Mesendoderm (in vitro differentiated cells): ENCODE measurements around the gene ARF3. TPM values are rescaled to one million over a fixed set of nuclear protein-coding genes. Genes with fewer than 3 reads are reported as not detected.
A peak's percentile ranks its signal among the peaks of the same experiment; 100 is the strongest.

ENCODE experiments used
- DNase-seq: peaks from one replicate; pipeline ENCODE4 v3.0.0; 2013
- H2AK5ac ChIP-seq: 2 replicates; pipeline ENCODE4 v1.6.1; 2013; ENCODE audit warnings: low read length, inconsistent platforms
- H2BK120ac ChIP-seq: 2 replicates; pipeline ENCODE4 v1.6.1; 2013; ENCODE audit warnings: low read depth, mild to moderate bottlenecking, low read length, moderate library complexity, mixed read lengths
- H2BK15ac ChIP-seq: replicated peaks from 2 replicates; pipeline ENCODE4 v1.6.1; 2013; ENCODE audit warnings: low read depth, mild to moderate bottlenecking, moderate library complexity
- H2BK5ac ChIP-seq: 2 replicates; pipeline ENCODE4 v1.6.1; 2013; ENCODE audit warnings: low read length, inconsistent platforms
- H3K18ac ChIP-seq: 2 replicates; pipeline ENCODE4 v1.6.1; 2013; ENCODE audit warnings: mild to moderate bottlenecking, low read length, mixed read lengths
- H3K23ac ChIP-seq: one replicate; pipeline ENCODE4 v1.6.1; 2013; ENCODE audit warnings: low read length
- H3K27ac ChIP-seq: 2 replicates; pipeline ENCODE4 v1.5.1; 2013; ENCODE audit warnings: low read depth, mild to moderate bottlenecking, inconsistent platforms, low read length, moderate library complexity
- H3K27me3 ChIP-seq: 2 replicates; pipeline ENCODE4 v1.6.1; 2013; ENCODE audit warnings: low read length, control low read depth, mild to moderate bottlenecking, inconsistent platforms; ENCODE audit not compliant: insufficient read depth, poor library complexity
- H3K36me3 ChIP-seq: 2 replicates; pipeline ENCODE4 v1.6.1; 2013; ENCODE audit warnings: low read length, inconsistent platforms; ENCODE audit not compliant: control insufficient read depth, insufficient read depth
- H3K4ac ChIP-seq: one replicate; pipeline ENCODE4 v1.6.1; 2013; ENCODE audit warnings: low read depth, mild to moderate bottlenecking, low read length, moderate library complexity
- H3K4me1 ChIP-seq: 2 replicates; pipeline ENCODE4 v1.6.1; 2013; ENCODE audit warnings: low read depth, low read length, inconsistent platforms; ENCODE audit not compliant: control insufficient read depth
- H3K4me2 ChIP-seq: 2 replicates; pipeline ENCODE4 v1.6.1; 2013; ENCODE audit warnings: low read length
- H3K4me3 ChIP-seq: 2 replicates; pipeline ENCODE4 v1.5.1; 2013; ENCODE audit warnings: mild to moderate bottlenecking, low read length
- H3K56ac ChIP-seq: one replicate; pipeline ENCODE4 v1.6.1; 2013; ENCODE audit warnings: low read length
- H3K79me1 ChIP-seq: 2 replicates; pipeline ENCODE4 v1.6.1; 2013; ENCODE audit warnings: low read length, inconsistent platforms
- H3K79me2 ChIP-seq: 2 replicates; pipeline ENCODE4 v1.6.1; 2013; ENCODE audit warnings: mild to moderate bottlenecking, low read length; ENCODE audit not compliant: control insufficient read depth, insufficient read depth
- H3K9ac ChIP-seq: 2 replicates; pipeline ENCODE4 v1.6.1; 2013; ENCODE audit warnings: low read length, inconsistent platforms
- H4K5ac ChIP-seq: one replicate; pipeline ENCODE4 v1.6.1; 2013; ENCODE audit warnings: low read length
- H4K8ac ChIP-seq: one replicate; pipeline ENCODE4 v1.6.1; 2013; ENCODE audit warnings: low read depth, mild to moderate bottlenecking, control low read depth, low read length, moderate library complexity
- WGBS: extraction: QIAGEN DNeasy Blood & Tissue Kit; methylation state at CpG from one replicate; pipeline ENCODE4 v1.1.7; 2013; ENCODE audit warnings: low lambda C conversion rate, missing lambda C conversion rate; ENCODE audit not compliant: insufficient coverage; ENCODE audit errors: extremely low coverage; 5-methylcytosine and 5-hydroxymethylcytosine counted together
- polyA plus RNA-seq, 2 experiments: library from polyadenylated mRNA; stranded (reverse); fragments of 200-250 nt; gene quantifications; one replicate each; pipeline ENCODE4 v1.2.3, GENCODE V29; 2013

Gene ARF3
- 106 TPM for polyA plus RNA-seq (2013, experiment 1 of 2)
- polyA plus RNA-seq (2013, experiment 2 of 2) = 110 TPM

DNA sequence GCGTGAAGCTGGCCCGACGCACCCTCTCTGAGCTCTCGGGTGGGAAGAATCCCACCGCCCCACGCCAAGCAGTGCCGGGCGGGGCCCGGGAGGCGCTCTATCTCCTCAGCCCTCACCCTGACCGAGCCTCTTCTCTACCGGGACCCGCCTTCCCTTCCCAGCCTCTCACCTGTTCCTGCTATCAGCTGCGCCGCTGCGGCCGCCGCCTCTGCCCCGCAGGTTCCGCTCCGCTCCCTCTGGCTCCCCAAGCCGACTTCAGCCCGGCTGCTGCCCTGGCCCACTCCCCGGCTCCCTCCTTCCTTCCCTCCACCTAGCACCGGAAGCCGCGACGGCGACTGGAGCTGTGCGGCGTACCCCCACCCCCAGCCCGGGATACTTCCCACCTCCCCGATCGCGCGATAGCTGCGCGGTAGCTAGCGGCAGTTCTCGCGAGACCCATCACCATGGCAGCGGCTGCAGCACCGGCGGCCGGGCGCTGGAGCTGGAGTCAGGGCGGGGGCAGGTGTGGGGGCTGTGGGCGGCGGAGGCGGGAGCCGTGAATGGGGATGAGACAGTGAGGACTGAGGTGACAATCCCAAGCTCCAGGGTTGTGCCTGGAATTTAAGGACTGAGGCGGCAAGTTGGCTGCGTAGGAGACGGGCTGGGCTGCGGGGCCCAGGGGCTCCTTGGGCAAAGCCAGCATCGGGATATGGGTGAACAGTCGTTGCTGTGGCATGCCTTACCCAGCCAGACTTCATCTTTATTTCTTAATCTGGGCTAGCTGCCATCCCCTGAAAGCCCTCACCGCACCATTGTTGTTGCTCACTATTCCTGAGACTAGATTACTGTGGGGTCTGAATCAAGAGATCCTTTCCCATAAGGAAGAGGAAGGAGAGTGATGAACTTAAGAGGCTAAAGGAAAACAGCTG is at the start of gene ARF3:
Gene ARF3, minus strand, starts transcription at position 347 of the 908 bp plus-strand sequence. CDS start 16,392 bp downstream, outside the sequence.
- Histone ChIP-seq H3K18ac (peak within 1 kb of the TSS; percentile 80), H3K23ac (no peak within 1 kb of the TSS), H3K27me3 (no peaks in the 10 kb centered on the region), H2BK15ac (no peak within 1 kb of the TSS), H3K4me2 (peak within 1 kb of the TSS; percentile 86), H3K27ac (peak within 1 kb of the TSS; percentile 87), H3K4me3 (peak within 1 kb of the TSS; percentile 93), H4K5ac (no peak within 1 kb of the TSS), H3K9ac (peak within 1 kb of the TSS; percentile 97), H3K4me1 (peaks cover 7% of the 10 kb centered on the region), H3K79me2 (peaks cover 35% of the 10 kb centered on the region), H4K8ac (no peak within 1 kb of the TSS), H3K79me1 (peaks cover 15% of the 10 kb centered on the region), H2BK120ac (no peak within 1 kb of the TSS), H3K4ac (peak within 1 kb of the TSS; percentile 21), H3K56ac (peak within 1 kb of the TSS; percentile 98), H2BK5ac (peak within 1 kb of the TSS; percentile 89), H2AK5ac (no peak within 1 kb of the TSS), H3K36me3 (peaks cover 4% of the 10 kb centered on the region)
- peak; percentile 98 for DNase-seq
- WGBS = no CpG with 5 or more reads among the region's 58 CpGs

DNA sequence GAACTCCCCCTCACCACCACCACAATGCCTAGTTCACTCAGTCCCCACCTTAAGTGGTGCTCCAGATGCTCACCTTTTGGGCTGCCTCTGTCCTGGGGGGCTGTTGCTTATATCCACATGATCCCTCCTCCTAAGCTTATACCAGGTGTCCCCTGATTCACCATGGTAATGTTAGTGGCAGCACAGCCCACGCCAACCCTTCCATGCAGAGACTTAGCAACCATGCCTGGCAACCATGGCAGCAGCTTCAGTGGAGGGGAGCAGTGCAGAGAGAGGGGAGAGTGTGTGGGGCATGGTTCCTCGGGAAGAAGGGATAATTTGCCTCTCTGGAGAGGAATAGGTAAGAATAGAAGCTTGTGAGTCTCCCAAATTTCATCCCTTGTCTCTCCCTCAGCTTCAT is 43.1 kb upstream of the ARF3 start:
- no peak overlapping the region for H4K8ac ChIP-seq
- no peak overlapping the region for H4K5ac ChIP-seq
- H3K23ac ChIP-seq = no peak overlapping the region
- H3K18ac ChIP-seq = no peak overlapping the region
- H3K4ac ChIP-seq = no peak overlapping the region
- H3K79me1 ChIP-seq = no peaks in the 10 kb centered on the region
- H2BK15ac ChIP-seq = no peak overlapping the region
- no peak overlapping the region for H3K56ac ChIP-seq
- H3K27ac ChIP-seq = no peak overlapping the region
- no peak overlapping the region for H2AK5ac ChIP-seq
- peaks cover 10% of the 10 kb centered on the region for H3K27me3 ChIP-seq
- no peak overlapping the region for H2BK120ac ChIP-seq
- H3K36me3 ChIP-seq = no peaks in the 10 kb centered on the region
- no peak overlapping the region for H2BK5ac ChIP-seq
- H3K4me3 ChIP-seq = no peak overlapping the region
- no CpG with 5 or more reads among the region's 2 CpGs for WGBS
- no peaks in the 10 kb centered on the region for H3K79me2 ChIP-seq
- no peak overlapping the region for H3K9ac ChIP-seq
- peaks cover 2% of the 10 kb centered on the region for H3K4me1 ChIP-seq
- no peak overlapping the region for H3K4me2 ChIP-seq
- no peak for DNase-seq

DNA sequence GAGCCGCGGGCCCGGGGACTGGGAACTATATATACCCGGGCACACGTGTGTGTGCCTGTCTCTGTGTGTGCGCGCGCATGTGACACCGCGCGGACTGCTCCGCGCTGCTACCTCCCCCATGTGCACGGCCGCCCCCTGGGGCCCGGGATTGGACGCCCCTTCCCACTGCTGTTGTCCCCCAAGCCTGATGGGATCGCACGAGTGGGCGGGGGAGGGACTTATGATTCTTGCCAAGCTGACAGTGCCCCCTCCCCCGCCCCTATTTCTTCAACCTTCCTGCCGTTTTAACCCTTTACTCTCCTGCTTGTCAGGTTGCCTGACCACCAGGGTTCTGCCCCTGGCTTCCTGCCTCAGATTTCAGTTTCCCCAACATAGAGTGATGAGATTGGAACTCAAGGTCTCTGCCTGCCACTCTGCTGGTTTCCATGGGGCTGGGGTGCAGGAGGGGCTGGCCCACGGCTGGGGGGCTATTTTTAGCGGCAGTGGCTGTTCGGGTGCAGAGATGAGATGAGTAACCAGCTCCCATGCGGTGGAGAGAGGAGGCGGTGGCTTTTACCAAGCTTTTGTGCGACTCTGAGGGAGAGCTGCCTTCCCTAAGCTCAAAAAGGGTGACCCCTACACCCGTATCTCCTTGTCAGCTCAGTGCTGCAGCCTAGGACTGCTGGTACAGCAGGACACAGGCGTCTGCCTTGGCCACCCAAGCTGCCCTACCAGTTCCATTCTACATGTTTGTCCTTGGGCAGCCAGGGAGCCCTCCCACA is 42.3 kb upstream of the ARF3 start, which contains the start of gene DDN:
Gene DDN, minus strand, starts transcription at position 5 of the 761 bp plus-strand sequence. CDS start 88 bp downstream, outside the sequence.
- Histone ChIP-seq H3K79me1 (no peaks in the 10 kb centered on the region), H3K56ac (peak within 1 kb of the TSS; percentile 63), H3K4ac (no peak within 1 kb of the TSS), H3K27me3 (peaks cover 13% of the 10 kb centered on the region), H3K4me3 (peak within 1 kb of the TSS; percentile 2), H2BK120ac (no peak within 1 kb of the TSS), H3K79me2 (no peaks in the 10 kb centered on the region), H3K18ac (no peak within 1 kb of the TSS), H3K23ac (no peak within 1 kb of the TSS), H2AK5ac (no peak within 1 kb of the TSS), H2BK15ac (no peak within 1 kb of the TSS), H3K4me1 (peaks cover 2% of the 10 kb centered on the region), H2BK5ac (no peak within 1 kb of the TSS), H3K9ac (peak within 1 kb of the TSS; percentile 44), H3K27ac (no peak within 1 kb of the TSS), H4K5ac (no peak within 1 kb of the TSS), H4K8ac (no peak within 1 kb of the TSS), H3K36me3 (no peaks in the 10 kb centered on the region), H3K4me2 (peak within 1 kb of the TSS; percentile 58)
- DNase-seq = no peak
- WGBS = no CpG with 5 or more reads among the region's 30 CpGs

DNA sequence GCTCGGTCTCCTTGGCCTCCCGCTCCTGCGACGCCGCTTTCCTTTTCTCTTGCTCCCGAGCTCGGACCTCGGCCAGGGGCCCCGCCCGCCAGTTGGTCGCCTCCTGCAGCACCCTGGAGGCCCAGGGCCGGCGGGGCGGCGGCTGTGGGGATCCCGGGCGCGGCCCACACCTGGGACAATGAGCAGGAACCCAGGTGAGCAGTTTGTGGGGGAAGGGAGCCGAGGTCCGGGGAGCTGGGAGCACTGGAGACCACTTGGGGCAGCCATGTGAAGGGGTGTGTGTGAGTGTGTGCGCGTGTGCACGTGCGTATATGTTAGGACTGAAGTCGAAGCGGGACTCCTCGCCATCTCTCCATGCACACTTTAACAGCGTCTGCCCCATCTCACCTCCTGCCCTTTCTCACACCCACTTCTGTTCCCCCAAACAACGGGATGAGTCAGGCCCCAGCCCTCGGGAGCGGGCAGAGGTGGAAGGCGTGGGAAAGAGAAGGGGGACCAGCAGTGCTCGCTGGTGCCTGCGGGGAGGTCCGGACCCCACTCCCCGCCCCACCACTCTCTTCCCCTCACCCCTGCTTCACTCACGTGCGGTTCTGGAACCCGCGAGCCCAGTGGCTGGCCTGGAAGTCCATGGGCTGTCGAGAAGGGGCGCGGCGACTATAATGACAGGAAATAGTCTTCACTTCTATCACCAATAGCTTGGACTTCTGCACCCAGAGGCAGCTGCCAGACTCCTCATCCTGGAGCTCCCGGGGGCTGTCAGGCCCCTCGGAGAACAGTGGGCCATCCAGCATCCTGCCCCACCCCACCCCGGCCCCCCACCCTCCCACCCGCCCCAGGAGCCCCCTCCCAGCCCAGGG is 41.4 kb upstream of the ARF3 start:
- Histone ChIP-seq H4K5ac (no peak overlapping the region), H3K4me2 (peak overlapping the region; percentile 58), H3K4me3 (no peak overlapping the region), H2BK5ac (no peak overlapping the region), H3K4ac (no peak overlapping the region), H3K23ac (no peak overlapping the region), H4K8ac (no peak overlapping the region), H3K36me3 (no peaks in the 10 kb centered on the region), H3K27me3 (peaks cover 14% of the 10 kb centered on the region), H3K79me1 (no peaks in the 10 kb centered on the region), H3K9ac (peak overlapping the region; percentile 44), H3K79me2 (no peaks in the 10 kb centered on the region), H3K4me1 (peaks cover 6% of the 10 kb centered on the region), H2BK120ac (no peak overlapping the region), H3K56ac (peak overlapping the region; percentile 63), H2AK5ac (no peak overlapping the region), H3K27ac (no peak overlapping the region), H2BK15ac (no peak overlapping the region), H3K18ac (no peak overlapping the region)
- no CpG with 5 or more reads among the region's 48 CpGs for WGBS
- DNase-seq = no peak

DNA sequence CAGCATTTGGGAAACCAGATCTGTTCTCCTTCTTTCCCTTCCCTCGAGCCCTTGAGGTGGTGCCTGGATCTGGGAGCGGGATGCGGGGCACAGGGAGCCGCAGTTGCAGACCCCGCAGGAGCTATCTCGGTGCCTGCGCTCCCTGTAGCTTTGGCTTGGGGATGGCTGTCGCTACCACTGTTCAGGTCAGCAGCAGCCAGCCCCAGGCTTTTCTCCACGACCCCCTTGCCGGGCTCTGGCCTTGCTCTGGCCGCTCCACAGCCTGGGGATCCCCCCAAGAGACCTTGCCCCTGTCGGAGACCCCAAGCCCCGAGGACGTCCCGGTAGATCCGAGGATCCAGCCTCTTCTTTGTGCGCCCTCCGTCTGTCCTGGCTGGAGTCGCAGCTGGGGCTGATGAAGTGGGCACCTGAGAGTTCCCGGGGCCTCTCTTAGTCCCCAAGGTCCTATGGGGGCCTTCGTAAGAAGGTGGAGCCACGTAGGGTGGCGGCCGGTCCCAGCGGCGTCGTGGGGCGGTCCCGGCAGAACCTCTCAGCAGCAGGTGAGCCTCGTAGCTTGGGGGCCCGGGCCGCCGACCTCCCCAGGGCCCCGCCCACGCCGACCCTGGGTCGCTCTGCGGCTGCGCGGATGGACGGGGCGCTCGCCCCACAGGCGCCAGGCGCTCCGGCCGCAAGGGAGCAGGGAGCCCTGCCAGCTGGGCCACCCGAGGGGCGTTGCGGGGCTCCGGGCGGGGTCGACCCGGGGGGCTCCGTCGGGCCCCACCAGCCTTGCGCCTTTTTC is 40.6 kb upstream of the ARF3 start:
- Histone ChIP-seq H3K79me1 (no peaks in the 10 kb centered on the region), H3K4me2 (peak overlapping the region; percentile 58), H2BK5ac (no peak overlapping the region), H4K8ac (no peak overlapping the region), H3K9ac (peak overlapping the region; percentile 44), H3K4me1 (peaks cover 9% of the 10 kb centered on the region), H3K4me3 (no peak overlapping the region), H3K27me3 (peaks cover 16% of the 10 kb centered on the region), H2AK5ac (no peak overlapping the region), H2BK120ac (no peak overlapping the region), H3K4ac (no peak overlapping the region), H3K79me2 (no peaks in the 10 kb centered on the region), H4K5ac (no peak overlapping the region), H3K23ac (no peak overlapping the region), H3K18ac (no peak overlapping the region), H3K56ac (peak overlapping the region; percentile 69), H3K27ac (no peak overlapping the region), H3K36me3 (no peaks in the 10 kb centered on the region), H2BK15ac (no peak overlapping the region)
- whole genome bisulfite sequencing = no CpG with 5 or more reads among the region's 57 CpGs
- no peak for DNase-seq
